GM21390 (cell line): ENCODE data around the gene EED.
A peak's percentile ranks its signal among the peaks of the same experiment; 100 is the strongest.

Source experiments
- ATAC-seq: cut with Tn5 transposase; IDR thresholded peaks from one replicate; pipeline ENCODE4 v1.9.1; 2021; ENCODE audit not compliant: unreplicated experiment

EED gene

DNA sequence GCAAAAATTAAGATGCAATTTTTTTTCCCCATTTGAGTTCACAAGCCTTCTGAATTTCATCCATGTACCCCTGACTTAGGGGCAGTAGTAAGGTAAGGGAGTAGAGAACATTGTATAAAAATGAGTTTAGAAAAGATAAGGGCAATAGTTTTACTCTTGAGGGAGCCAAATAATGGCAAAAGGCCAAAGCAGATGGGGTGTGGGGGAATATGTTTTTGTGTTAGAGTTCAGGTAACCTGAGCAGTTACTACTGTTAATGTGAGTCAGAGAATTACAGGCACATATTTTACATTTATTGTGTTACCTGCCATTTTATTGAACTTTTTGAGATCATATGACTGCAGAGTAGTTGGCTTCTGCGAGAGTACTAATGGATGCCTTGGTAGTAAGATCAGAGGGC, 3.1 kb downstream of the EED start:
- ATAC-seq: no peak

DNA sequence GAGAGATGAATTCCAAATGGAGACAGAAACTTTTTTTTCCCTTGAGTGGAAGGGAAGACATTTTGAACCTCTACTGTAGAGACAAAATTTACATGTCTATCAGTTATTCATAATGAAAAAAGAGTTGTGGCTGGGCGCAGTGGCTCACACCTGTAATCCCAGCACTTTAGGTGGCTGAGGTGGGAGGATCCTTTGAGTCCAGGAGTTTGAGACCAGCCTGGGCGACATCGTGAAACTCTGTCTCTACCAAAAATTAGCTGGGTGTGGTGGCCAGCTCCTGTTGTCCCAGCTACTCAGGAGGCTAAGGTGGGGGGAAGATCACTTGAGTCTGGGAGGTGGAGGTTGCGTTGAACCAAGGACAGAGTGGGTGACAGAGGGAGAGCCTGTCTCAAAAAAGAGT, 4.1 kb downstream of the EED start:
- no peak for ATAC-seq

DNA sequence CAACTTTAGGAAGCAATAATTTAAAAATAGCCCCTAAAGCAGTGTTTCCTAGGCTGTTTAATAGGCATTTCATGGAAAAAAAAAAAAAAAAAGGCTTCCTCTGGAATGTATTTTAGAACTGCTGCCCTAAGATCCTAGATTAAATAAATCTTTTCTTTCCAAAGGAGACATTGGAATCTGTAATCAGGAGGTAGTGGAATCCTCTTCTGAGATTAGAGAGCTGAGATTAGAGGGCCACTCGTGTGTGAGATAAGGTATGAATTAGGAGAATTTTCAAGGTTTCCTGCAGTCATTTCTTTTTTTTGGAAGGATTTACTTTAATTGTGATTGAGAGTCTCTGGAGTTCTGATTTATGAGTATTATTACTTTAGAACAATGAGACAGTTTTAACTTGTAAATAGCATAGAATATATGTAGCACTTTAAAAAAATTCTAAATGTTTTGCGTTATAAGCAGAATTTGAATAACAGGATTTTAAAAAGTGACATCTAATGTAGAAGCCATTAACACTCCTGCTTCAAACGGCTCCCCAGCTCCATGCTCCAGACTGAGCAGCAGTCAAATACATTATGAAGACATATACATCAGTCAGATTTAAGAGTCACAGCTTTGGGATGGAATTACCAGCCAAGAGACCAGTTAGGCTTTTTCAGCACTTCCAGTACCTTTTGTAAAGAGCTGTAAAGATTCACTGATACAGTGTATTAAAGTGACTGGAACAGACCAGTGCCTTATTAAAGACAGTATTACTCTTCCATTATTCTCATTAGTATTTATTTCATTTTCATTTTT, 5.0 kb downstream of the EED start:
- ATAC-seq: no peak

DNA sequence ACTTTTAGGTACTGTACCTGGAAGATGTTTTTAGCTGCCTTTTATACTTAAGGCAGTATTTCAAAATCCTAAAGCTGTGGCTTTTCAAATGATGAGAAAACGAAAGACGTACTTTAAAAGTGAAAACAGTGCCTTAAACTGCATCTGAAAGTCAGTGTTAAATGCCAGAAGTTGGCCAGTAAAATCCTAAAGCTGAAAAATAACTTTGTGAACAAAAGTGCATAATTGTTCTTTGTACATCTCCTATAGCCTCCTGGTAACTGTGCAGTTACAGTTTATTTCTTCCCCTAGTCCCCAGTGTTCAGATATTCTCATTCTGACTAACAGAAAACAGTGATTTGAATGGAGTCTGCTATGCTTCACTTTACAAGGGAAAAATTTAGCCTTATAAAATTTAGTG, 6.8 kb downstream of the EED start:
- no peak for ATAC-seq

DNA sequence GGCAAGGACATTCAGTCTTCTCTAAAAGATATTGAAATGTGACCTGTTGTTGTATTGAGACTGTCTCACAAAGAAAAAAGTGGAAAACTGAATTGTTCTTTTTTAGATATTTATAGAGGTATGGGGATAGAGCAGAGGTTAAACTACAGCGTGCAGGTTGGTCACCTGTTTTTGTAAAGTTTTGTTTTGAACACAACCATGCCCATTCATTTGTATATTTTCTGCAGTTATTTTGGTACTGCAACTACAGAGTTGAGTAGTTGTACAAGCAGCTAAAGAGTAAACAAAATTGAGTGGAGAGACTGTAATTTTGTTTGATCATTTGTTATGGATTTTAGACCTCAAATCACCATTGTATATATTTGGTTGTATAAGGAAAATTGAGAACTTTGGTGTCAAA, 11.3 kb downstream of the EED start:
- peak; percentile 94 for ATAC-seq

DNA sequence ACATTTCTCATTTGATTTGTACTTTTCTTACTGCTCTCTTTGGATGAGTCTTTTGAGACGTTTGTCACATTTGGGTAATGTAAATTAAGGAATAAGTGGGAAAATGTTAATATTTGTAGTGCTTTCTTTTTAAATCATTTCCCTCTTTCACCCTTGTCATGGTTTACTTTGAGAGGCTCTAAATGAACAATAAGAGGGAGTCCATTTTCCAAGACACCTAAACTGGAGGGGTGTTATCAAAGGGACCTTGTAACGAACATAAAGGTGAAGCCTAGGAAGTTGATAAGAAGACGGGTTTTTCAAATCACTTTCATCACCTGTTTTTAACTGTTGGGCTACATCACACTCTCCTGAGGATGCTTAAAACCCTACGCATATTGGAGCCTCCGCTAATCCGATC, 12.1 kb downstream of the EED start:
- no peak for ATAC-seq

DNA sequence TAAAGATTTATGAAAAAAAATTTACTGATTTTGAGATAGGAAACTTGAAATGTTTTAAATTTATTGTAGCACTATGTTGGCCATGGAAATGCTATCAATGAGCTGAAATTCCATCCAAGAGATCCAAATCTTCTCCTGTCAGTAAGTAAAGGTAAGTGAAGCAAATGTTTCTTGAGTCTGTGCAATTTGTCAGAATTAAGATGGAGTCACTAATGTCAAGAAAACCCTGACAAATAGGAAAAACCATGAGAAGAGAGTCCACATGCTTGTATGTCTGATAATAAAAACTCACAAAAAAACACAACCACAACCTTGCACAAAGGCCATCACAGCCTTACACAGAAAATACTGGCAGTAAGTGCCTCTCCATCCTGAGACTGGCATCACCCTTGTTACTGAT, 12.9 kb downstream of the EED start:
- ATAC-seq: no peak

DNA sequence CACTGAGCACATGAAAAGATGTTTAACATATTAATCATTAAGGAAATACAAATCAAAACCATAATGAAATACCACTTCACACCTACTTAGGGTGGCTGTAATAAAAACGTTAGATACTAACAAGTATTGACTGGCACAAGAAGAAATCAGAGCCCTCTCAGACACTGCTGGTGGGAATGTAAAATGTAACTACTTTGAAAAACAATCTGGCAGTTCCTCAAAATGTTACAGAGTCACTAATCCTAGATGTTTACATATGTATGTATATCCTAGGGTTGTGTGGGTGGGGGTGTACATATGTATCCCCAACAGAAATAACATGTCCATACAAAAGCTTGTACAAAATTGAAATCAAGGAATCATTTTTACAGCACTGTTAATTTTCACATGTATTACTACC, 15.2 kb downstream of the EED start:
- ATAC-seq: no peak

DNA sequence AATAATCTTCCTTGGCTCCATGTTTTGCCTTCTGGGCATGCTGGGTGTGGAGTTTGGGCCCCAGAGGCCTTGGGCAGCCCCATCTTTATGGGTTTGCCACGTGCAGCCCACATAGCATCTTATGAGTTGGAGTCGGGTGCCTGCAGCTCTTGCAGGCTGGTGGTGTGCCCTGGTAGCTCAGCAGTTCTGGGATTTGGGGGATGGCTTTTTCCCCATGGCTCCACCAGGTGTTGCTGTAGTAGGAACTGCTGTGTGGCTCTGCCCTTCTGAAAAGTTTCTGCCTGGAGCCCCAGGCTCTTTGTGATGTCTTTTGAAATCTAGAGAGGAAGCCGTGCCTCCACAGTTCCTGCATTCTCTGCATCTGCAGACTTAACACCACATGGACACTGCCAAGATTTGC, 16.8 kb downstream of the EED start:
- ATAC-seq: no peak

DNA sequence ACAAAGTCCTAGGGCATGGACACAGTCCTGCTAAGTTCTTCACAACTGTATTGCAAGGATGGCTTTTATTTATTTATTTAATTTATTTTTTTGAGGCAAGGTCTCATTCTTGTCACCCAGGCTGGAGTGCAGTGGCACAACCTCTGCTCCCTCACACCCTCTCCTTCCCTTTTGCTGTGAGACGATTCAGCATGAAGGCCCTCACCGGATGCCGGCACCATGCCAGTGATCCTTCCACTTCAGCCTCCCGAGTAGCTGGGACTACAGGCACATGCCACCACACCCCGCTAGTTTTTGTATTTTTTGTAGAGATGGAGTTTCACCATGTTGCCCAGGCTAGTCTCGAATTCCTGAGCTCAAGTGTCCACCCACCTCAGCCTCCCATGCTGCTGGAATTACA, 17.8 kb downstream of the EED start:
- ATAC-seq: no peak

DNA sequence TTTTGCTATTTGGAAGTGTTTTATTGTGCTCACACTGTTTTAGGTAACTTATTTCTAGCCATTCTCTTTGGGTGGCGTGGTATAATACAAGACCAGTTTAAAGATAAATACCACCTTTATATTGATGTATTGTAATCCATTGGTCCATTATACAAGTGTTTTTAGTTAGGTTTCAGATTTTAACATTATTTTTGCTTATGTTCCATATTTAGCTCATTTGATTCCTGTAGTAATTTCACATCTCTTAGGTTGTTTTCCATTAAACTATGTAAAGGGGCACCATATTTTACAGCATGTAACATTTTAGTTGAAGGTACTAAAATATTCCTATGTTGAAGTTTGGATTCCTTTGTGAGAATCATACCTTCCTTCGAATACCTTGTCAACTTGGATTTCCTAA, 20.1 kb downstream of the EED start:
- no peak for ATAC-seq

DNA sequence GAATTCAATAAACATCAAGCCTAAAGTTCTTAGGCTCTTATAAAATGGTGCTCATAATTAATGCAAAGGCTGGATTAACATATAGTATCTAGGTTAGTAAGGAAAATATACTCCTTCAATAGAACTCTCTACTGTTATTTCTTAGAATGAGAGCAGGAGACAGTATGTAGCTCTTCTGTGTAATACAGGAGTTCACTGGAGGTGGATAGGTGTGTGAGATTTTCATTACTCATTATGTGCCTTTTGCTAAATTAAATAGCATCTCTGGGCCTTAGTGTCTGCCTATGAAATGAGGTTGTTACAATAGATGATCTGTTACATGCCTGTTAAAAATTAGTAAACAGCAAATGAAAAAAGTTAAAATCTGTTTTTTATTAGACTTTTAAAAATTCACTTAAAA, 20.6 kb downstream of the EED start:
- ATAC-seq: no peak

DNA sequence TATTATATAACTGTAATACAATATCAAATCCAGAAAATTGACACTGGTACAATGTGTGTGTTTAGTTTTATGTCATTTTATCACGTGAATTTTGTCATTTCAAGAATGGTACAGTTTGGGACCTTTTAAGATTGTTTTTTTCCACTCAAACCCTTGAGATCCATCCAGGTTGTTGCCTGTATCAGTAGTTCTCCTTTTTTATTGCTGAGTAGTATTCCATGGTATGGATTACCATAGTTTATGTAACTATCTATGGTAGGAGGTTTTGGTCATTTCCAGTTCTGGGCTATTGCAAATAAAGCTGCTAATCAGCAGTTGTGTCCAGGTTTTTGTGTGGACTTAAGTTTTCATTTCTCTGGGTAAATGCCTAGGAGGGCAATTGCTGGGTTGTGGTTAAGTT, 25.1 kb downstream of the EED start:
- no peak for ATAC-seq

DNA sequence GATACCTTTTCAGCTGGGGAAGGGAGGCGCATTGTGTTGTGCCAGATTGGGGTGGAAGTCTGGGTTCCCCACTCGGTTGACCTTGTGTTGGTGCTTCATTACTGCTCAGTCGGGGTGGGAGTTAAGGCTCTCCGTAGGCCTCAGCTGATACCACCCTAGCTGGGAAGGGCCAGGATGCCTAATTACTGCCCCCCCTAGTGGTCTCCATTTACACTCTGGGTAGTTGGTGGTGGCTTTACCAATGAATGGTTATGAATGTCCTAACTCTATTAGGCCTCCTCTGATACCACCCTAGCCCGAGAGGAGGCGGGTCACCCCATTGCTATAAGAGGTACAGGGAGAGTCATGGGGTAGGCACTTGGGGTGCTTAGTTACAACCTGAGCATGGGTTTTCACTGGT, 29.9 kb downstream of the EED start:
- ATAC-seq: no peak

DNA sequence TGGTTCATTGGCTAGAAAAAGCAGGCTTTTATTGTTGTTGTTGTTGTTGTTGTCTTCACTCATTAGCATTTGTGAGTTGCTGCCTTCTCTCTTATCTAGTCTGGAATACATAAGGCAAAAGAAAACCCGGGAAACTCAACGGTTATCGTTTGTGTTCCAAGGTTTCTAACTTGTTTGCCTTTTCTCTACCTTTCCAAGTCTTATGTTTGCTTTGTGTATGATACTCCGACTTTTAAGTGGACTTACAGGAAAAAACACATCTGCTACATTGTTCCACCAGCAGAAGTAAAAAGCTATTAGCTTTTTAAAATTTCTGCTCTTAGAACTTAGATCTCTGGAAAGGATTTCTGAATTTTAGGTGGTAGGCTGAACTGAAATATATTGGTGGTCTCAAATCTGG, 30.4 kb downstream of the EED start:
- no peak for ATAC-seq

DNA sequence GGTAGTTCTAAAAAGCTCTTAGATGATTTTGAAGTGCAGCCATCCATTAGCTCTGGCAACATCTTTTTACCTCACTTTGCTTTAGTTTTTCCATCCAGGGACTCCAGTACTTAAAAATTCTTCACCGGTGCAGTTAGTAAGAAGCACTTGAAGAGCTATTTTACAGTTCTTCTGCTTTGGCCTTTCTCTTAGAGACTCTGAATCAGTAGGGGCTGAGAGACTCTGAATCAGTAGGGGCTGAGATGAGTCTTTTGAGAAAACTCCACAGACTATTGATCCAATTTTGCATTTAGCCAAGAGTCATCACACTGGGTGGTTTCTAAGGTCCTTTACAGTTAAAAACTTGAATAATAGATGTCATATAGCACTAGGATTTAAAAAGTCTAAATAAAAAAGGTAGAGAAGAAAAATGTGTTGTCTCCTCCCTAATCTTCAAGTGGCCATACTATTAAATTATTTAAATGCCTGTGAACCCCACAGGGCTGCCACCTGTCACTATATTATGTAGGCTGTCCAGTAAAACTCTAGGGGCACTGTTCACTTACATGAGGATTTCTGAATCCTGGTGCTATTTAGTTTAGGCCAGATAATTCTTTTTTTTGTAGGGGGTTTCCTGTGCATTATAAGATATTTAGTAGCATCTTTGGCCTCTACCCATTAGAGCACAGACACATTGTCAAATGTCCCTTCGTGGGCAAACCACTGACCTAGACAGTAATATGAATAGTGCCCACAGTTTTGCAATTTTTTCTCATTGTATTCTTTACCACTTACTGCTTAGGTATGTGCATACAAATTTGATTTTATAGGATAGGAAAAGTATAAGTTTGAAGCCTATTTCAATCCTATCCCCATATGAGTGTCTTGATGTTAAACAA, 31.2 kb downstream of the EED start:
- ATAC-seq: no peak

DNA sequence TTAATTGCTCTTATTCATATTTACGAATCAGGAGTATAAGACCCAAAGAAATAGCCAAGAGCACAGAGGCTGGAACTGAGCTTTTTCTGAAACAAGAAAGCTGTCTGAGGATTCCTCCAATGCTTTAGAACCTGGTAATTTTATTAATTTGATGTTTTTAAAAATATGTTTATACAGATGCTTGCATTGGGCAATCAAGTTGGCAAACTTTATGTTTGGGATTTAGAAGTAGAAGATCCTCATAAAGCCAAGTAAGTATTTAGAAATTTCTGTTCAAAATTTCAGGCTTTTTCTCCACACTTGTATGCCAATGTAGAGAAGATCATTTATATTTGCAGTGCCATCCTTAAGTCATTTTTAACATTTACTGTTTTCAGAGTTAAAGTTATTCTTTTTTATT, 33.2 kb downstream of the EED start:
- no peak for ATAC-seq

DNA sequence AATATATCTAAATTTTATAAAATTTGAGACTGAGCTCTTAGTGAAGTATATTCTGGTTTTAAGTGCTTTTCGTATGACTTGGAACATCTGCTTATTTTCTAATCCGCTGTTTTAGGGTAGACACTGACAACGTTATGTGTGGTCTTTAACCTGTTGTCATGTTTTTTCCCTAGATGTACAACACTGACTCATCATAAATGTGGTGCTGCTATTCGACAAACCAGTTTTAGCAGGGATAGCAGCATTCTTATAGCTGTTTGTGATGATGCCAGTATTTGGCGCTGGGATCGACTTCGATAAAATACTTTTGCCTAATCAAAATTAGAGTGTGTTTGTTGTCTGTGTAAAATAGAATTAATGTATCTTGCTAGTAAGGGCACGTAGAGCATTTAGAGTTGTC, 33.7 kb downstream of the EED start:
- ATAC-seq: no peak

DNA sequence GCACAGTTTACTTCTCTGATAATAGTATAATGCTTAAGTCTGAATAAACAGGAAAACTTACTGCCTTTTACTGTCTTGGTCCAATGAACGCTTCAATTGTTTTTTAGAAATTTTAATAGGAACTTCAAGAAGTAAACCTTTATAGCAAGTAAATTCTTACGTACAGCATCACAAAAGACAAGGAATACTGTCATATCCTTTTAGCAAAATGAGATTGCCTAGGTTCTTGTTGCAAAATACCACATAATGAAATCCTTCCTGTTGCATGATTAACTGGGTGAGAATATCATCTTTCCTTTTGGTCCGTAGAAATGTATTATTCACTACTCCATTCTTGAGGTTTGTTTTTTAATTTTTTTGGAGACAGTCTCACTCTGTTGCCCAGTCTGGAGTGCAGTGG, 35.2 kb downstream of the EED start:
- ATAC-seq: no peak

DNA sequence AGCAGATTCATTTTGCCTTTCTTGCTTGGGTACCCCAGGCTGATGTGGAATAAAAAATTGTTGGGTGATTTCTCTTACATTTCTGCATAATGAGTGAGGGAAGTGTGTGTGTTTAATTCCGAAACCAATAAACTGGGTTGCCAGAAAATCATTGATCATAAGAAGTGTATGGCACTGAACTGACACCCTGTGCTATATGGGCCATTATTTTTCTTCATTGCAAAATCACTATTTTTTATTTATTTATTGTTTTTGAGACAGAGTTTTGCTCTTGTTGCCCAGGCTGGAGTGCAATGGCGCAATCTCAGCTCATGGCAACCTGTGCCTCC, 42.9 kb downstream of the EED start:
- no peak for ATAC-seq

DNA sequence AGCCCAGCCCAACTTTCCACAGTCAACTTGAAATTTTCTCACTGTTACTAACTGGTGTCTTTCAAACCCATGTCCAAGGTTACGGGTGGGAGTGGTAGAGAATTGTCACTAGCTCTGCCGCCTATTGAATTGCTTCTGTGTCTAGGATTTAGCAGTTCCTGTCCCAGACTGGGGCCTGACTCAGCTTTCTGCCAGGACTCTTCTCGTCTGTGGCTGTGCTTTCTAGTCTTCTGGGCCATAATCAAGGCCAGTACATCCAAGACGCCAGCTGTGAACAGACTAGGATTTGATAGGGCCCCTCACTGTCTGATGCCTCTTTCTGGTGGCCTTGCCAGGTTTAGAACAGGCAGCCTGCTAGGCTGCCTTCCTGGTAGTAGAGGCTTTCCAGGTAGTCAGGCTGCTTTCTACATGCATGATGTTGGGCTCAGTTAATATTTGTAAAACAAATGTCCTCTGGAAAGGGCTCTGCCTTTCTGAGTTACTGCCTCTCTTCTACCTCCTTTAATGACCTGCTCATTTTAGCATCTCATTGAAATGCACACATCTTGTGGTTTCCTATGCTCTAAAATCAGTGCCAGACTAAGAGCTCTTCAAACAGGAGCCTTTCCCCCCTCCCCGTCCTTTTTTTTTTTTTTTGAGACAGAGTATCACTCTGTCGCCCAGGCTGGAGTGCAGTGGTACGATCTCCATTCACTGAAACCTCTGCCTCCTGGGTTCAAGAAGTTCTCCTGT, 44.4 kb downstream of the EED start:
- no peak for ATAC-seq
